GM19351 (cell line): ENCODE measurements around the gene SPECC1.

Experiments
- ATAC-seq: cut with Tn5 transposase; IDR thresholded peaks from one replicate; pipeline ENCODE4 v1.9.1; 2021; ENCODE audit warnings: mild to moderate bottlenecking, moderate library complexity; ENCODE audit not compliant: unreplicated experiment

The SPECC1 gene

DNA sequence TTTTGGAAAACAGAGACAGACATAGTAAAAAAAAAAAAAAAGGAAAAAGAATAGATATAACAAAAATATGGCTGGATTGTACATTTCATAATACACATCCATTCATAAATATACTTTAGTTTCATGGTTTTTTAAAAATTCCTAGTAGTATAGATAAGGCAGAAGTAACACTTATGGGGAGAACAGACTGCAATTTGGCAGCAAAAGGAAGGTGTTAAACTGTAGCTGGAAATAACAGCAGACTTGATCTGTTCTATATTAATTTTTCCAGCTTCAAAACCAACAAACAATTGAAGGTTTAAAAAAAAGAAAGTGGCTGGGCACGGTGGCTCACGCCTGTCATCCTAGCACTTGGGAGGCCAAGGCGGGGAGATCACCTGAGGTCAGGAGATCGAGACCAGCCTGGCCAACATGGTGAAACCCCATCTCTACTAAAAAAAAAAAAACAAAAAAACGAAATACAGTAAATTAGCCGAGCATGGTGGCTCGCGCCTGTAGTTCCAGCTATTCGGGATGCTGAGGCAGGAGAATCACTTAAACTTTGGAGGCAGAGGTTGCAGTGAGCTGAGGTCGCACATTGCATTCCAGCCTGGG, 191.8 kb downstream of the SPECC1 start:
- no peak for ATAC-seq

DNA sequence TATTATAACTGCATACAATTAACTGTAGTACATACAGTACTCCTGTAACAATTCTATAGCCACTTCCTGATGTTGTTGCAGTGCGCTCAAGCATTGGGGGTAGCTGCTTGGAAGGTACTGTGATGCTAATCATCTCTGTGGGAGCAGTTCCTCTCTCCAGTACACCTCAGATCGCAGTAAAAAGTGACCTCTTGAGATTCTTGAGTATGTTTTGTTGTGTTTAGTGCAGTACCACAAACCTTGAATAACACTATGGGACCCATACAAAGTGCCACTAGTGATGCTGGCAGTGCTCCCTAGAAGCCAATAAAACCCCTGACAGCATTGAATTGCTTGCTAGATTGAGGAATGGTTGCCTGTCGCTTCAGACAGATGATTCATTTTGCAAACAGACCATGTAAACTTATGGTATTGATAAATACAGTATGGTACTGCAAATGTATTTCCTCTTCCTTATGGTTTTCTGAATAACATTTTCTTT, 193.0 kb downstream of the SPECC1 start:
- ATAC-seq: no peak

DNA sequence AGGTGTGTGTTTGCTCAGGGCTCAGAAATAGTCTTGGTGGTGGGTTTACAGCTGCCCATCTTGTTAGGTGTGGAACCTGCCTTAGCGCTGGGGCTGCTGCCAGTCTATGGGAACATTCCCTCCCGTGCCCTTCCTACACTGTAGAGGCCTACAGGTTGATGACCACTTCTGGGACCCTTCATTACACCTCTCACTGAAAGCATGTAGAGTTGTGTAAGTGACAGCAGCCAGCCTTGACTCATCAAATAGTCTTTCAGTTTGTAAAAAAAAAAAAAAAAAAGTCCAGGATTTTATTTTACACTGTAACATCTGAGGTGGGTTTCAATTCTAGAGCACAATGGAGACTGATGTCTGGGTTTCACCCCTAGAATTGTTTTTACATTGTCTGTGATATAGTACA, 193.9 kb downstream of the SPECC1 start:
- ATAC-seq: no peak

DNA sequence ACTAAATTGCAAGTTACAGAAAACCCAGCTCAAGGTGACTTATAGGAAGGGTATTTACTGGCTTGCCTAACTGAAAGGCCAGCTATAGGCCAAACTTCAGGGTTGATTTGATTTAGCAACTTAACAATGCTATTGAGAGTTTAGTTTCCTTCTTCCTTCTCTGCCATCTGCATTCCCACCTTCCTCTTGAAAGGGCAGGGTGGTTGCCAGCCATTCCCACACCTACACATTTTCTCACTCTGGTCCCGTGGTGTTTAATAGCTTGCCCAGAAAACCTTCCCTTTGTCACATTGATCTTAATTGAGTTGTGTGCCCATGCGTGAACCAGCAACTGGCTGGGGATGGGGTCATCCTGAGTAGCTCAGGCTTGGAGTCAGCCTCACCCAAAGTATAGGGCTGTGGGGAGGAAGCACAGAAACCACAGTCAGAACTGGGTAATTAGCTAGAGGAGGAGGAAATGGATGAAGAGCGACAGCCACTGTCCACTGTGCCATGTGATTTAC, 194.7 kb downstream of the SPECC1 start:
- ATAC-seq: no peak

- ATAC-seq: no peak
These were observed 196.4 kb downstream of the SPECC1 start for GRCh38 chr17:20205609-20206008.

GRCh38 chr17:20206068-20206467, 196.9 kb downstream of the SPECC1 start:
- no peak for ATAC-seq

DNA sequence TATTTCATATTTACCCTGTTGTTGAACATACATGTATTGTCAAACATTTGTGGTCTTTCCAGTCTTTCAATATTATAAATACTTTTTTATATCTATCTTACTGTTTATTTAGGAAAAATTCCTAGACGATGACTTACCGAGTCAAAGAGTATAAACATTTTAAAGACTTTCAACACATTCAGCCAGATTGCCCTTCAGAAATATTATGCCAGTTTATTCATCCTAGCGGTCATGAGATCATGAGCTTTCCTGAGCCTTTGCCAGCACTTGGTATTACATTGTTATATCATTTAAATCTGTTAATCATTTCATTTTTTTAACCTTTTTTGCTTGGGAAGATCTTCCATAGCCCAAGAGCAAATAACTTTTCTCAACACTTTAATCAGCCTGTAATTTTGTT, 197.4 kb downstream of the SPECC1 start:
- no peak for ATAC-seq

DNA sequence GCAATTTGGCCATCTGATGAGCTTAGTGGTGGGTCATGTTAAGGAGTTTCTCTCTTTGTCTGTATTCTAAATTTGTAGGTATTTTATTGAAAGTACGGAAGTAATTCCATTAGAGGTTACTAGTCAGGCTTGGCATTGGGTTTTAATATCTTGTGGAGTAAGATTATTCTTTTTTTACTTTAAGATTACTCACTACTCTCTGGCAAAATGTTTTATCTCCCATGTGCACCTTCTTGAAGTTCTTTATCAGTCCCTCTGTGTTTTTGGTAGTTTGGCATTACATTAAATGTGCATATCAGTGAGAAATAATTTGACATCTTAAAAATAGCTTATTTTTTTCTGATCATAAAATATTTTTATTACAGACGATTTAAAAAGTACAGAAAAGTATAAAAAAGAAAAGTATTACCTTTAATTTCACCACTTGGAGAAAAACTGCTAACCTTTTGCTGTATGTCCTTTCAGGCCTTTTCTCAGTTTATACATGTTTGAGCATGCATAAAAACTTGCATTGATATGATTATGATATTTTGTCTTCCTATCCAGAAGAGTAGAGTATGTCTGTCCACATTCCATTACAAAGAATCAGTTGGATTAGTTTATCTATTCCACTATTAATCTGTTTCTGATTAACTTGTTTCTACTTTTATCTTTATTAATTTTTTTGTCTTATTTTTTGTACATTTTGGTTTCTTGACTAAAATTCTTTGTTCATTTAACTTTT, 198.3 kb downstream of the SPECC1 start:
- ATAC-seq: no peak

GRCh38 chr17:20208717-20209116, 199.6 kb downstream of the SPECC1 start:
- no peak for ATAC-seq

DNA sequence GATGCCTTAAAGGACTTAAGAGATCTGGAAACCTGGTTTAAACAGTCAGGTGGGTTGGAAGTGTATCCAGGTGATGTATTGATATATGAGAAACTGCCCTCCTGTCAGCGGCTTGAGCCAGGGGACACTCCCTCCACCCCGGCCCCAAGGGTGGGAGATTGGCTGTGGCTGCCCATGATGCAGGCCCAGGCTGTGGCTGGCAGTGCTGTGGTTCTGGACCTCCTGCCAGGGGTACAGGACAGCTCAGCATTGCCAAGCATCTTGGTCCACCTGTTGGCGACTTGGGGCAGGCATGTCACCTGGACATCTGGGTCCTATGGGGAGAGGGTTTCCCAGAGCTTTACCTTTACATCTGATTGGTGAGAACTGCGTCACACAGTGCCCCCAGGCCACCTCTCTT, 201.0 kb downstream of the SPECC1 start:
- ATAC-seq: no peak

DNA sequence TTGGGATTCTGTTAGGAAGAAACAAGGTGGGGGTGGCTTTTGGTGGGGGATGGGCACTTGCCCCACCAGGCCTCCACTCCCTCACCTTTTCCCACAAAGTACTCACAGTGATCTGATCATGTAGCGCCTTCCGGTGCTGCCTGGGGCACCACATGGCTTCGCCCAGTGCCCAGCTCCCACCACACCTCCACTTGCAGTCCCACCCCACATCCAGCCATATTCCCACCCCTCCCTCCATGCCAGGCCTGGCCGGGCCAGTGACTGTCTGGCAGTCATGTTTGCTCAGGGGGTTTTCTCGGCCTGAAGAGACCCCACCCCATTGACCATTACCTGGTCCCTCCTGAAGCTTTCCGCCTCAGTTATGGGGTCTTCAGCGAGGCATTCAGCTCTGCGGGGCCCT, 201.5 kb downstream of the SPECC1 start:
- no peak for ATAC-seq

GRCh38 chr17:20211246-20211645, 202.1 kb downstream of the SPECC1 start:
- ATAC-seq: no peak

DNA sequence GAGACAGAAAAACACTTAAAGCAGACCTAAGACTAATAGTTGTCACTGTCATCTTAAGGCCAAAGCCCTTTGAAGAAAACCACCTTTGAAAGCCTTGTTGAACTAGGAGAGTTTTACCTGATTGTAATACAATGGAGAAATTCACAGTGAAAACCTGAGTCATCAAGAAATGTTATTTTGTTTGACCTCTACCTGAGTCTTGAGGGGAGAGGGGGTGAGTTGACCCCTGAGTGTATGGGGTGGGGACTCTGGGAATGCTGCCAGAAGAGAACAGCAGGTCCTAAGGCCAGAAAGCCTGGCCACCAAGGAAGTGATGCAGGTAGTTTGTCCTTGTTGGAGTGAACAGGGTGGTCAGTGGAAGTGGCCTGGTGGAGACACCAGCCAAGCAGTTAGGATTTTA, 204.3 kb downstream of the SPECC1 start:
- no peak for ATAC-seq

DNA sequence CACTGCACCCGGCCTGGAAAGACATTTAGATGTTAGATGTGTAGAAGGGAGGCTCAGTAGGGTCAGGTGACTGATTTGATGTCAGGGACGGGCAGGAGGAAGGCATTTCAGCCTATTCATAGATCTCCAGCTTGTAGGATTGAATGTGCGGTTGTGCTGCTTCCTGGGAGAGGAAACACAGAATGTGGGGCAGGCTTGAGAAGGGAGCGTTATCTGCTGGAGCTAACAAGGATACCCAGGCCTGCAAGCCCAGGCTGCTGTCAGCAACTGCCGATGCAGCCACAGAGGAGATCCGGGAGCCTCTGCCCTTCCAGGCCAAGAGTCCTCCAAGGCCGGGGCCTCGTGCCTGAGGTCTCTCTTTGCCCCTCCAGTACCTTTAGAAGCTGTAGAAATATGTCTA, 205.6 kb downstream of the SPECC1 start:
- ATAC-seq: no peak

GRCh38 chr17:20216154-20216815, 207.1 kb downstream of the SPECC1 start:
- ATAC-seq: no peak

GRCh38 chr17:20216853-20217252, 207.7 kb downstream of the SPECC1 start:
- no peak for ATAC-seq

GRCh38 chr17:20217677-20218076, 208.5 kb downstream of the SPECC1 start:
- no peak for ATAC-seq

- ATAC-seq: no peak
These were observed 209.1 kb downstream of the SPECC1 start for GRCh38 chr17:20218272-20218671.

DNA sequence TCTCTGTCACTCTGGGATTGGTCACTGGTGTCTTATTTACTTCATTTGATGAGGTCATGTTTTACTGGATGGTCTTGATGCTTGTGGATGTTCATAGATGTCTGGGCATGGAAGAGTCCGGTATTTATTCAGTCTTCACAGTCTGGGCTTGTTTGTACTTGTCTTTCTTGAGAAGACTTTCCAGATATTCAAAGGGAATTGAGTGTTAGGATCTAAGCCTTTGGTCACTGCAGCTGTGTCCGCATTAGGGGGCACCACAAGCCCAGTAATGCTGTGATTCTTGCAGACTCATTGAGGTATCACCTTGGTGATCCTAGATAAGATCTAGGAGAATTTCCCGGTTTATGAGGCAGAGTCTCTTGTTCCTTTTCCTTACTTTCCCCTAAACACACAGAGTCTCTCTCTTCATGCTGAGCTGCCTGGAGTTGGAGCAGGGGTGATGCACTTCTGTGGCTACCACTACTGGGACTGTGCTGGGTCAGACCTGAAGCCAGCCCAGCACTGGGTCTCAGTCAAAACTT, 214.7 kb downstream of the SPECC1 start:
- no peak for ATAC-seq

- ATAC-seq: no peak
These were observed 215.2 kb downstream of the SPECC1 start for GRCh38 chr17:20224379-20224778.

- no peak for ATAC-seq
These were observed 216.3 kb downstream of the SPECC1 start for GRCh38 chr17:20225162-20226115.
